HG03135 (cell line): ENCODE data around the gene SSC4D.
"Not testable (repeated sequence)": the region's sequence is repeated elsewhere in the genome, so short reads cannot be mapped to it uniquely, and the experiment has no call there.

ENCODE experiments used
- ATAC-seq: cut with Tn5 transposase; IDR thresholded peaks from one replicate; pipeline ENCODE4 v1.9.1; 2021; ENCODE audit warnings: mild to moderate bottlenecking, moderate library complexity; ENCODE audit not compliant: unreplicated experiment

SSC4D gene

DNA sequence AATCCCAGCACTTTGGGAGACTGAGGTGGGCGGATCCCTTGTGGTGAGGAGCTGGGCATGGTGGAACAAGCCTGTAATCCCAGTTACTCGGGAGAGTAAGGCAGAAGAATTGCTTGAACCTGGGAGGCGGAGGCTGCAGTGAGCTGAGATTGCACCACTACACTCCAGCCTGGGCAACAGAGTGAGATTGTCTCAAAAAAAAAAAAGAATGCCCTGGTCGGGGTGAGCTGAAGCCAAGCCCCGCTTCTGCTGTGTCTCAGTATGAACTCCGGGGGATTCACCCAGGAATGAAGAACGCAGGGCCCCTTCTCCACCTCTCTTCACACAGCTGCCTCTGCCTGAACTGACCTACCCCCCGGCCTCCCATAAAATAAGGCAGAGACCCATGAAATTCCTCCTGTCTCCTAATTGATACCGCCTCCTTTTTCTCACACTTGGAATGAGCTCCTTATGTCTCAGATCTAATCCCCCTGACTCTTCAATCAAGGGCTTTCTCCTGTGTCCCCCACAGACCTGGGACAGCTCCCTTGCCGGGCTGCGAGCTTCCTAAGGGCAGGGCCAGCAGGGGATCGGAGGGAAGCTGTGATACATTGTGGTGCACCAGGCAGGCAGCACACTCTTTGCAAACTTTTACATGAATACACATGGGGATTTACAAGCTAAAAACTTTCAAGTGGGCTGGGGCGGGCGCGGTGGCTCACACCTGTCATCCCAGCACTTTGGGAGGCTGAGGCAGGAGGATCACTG lies 14.3 kb upstream of the SSC4D start:
- ATAC-seq, result no peak

DNA sequence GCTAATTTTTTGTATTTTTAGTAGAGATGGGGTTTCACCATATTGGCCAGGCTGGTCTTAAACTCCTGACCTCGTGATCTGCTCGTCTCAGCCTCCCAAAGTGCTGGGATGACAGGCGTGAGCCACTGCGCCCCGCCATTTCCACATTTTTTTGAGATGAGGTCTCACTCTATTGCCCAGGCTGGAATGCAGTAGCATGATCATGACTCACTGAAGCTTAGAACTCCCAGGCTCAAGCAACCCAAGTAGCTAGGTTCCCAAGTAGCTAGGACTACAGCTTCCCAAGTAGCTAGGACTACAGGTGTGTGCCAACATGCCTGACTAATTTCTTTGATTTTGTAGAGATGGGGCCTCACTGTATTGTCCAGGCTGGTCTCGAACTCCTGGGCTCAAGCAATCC lies 11.6 kb upstream of the SSC4D start:
- ATAC-seq, result not testable (repeated sequence)

DNA sequence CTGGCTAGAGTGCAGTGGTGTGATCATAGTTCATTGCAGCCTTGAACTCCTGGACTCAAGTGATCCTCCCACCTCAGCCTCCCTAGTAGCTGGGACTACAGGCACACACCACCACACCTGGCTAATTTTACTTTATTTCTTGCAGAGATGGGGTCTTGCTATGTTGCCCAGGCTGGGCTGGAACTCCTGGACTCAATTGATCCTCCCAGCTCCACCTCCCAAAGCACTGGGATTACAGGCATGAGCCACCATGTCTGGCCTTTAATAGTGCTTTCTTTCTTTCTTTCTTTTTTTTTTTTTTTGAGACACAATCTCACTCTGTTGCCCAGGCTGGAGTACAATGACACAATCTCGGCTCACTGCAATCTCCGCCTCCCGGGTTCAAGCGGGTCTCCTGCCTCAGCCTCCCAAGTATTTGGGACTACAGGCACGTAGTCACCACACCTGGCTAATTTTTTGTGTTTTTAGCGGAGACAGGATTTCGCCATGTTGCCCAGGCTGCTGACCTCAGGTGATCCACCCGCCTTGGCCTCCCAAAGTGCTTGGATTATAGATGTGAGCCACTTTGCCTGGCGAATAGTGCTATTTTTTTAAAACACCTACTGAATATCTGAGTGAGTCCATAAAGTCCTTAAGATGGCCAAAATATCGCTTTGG lies 8.3 kb upstream of the SSC4D start:
- ATAC-seq, result not testable (repeated sequence)

DNA sequence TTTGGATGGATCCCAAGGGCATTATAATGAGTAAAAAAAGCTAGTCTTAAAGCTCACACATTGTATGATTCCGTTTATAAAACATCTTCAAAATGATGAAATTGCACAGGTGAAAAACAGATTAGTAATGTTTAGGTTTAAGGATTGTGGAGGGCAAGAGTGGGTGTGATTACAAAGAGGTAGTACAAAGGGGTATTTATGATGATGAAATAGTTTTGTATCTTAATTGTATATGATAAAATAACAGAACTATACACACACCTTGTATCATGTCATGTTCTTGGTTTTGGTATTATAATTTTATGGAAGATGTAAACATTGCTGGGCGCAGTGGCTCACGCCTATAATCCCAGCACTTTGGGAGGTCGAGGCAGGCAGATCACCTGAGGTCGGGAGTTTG lies 2.8 kb upstream of the SSC4D start:
- no peak for ATAC-seq

DNA sequence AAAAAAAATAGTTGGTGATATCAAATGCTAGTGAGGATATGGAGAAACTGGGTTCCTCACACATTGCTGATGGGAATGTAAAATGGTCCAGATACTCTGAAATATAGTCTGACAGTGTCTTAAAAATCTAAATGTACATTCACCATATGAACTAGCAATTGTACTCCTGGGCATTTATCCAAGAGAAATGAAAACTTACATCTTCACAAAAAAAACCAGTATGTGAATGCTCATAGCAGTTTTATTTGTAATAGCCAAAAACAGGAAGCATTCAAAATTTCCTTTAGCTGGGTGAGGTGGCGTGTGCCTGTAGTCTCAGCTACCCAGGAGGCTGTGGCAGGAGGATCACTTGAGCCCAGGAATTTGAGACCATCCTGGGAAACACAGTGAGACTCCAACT lies 2.1 kb upstream of the SSC4D start:
- no peak for ATAC-seq

DNA sequence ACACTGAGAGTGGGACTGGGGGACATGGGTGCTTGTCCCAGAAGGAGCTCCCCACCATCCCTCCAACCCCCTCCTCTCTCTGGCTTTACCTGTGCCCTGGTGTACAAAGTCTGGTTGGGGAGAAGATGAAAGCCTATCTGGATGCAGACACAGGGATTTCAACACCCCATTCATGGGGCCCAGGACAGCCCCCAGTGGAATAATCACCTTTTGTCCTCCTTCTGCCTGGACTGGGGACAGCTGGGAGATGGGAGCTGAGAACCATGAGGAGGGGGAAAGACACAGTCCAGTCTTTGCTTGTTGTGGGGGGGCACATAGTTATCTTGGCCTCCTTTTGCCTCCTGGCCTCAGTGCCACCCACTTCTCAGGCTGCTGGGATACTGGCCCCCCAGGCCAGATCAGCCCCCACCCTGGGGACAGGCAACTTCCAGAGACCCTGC lies 1.4 kb downstream of the SSC4D start:
- no peak for ATAC-seq

DNA sequence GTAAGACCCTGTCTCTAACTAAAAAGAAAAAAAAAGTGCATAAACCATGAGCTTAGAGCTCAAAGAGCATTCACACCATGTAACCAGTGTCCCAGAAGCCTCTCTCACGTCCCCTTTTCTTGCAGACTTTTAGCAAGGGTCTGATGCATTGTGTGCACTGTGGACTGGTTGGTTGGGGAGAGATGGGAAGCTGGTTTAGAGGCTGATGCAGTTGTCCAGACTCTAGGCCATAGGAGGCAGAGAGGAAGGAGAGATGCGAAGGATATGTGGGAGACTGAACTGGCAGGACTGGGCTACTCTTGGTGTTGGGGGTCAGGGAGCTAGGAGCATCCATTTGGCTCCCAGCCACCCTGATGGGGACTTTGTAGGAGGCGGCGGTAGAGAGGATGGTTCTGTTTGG lies 1.8 kb downstream of the SSC4D start:
- ATAC-seq, result no peak

DNA sequence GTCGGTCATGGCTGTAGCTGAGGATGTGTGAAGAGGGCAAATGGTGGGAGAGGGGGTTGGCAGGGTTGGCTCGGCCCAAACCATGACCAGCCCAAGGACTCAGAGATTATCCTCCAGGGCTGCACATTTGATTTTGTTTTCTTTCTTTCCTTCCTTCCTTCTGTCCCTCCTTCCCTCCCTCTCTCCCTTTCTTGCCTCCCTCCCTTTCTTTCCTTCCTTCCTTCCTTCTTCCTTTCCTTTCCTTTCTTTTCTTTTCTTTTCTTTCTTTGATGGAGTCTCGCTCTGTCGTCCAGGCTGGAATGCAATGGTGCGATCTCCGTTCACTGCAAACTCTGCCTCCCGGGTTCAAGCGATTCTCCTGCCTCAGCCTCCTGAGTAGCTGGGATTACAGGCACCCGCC lies 3.8 kb downstream of the SSC4D start:
- ATAC-seq, result no peak

DNA sequence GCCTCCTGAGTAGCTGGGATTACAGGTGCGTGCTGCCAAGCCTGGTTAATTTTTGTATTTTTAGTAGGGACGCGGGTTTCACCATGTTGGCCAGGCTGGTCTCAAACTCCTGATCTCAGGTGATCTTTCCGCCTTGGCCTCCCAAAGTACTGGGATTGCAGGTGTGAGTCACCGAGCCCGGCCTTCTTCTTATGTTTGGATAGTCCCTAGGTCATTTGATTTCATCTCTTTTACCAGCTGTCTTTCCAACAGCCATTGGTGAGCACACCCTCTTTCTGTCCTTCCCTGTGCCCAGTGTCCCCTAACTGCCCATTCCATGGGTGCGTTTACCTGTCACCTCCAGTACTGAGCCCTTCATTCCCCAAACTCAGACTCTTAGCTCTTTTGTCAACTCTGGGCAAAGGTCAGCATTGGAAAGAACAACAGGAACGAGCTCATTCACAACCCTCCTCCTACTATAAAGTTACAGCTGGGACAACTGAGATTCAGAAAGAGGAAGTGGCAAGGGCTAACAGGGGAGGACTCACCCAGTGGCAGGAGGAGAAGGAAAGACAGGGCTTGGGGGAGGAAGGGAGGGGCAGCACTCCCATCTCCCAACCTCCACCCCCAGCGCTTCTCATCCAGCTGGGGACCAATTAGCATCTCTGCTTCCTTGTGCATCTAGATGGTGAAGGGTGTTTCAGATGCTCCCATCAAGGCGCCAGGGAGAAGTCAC lies 5.6 kb downstream of the SSC4D start:
- no peak for ATAC-seq

DNA sequence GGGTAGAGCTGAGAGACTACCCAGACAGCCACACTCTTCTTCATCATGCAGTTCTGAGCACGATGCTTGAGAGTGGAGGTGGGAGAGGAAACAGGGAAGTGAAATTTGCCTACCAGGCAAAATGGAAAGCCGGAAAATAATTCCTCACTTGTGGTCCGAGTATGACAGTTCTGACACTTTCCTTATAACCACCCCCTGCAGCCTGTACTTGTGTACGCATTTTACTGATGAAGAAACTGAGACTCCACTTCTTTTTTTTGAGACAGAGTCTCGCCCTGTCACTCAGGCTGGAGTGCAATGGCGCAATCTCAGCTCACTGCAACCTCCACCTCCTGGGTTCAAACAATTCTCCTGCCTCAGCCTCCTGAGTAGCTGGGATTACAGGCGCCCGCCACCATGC lies 6.4 kb downstream of the SSC4D start:
- not testable (repeated sequence) for ATAC-seq

DNA sequence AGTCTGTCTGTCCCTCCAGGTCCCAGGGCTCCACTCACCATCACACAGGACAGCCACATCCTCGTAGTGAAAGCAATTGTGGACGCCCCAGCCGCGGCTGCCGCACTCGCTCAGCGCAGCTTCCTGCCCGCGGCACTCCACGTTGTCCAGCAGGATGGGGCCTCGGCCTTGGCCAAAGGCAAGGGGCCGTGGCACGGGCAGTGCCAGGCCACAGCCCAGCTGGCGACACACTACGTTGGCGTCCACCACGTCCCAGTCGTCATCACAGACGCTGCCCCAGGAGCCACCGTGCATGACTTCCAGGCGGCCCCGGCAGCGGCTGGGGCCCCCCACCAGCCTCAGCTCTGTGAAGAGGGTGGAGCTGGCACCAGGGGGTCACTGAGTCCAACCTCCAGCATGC lies 9.2 kb downstream of the SSC4D start:
- no peak for ATAC-seq

DNA sequence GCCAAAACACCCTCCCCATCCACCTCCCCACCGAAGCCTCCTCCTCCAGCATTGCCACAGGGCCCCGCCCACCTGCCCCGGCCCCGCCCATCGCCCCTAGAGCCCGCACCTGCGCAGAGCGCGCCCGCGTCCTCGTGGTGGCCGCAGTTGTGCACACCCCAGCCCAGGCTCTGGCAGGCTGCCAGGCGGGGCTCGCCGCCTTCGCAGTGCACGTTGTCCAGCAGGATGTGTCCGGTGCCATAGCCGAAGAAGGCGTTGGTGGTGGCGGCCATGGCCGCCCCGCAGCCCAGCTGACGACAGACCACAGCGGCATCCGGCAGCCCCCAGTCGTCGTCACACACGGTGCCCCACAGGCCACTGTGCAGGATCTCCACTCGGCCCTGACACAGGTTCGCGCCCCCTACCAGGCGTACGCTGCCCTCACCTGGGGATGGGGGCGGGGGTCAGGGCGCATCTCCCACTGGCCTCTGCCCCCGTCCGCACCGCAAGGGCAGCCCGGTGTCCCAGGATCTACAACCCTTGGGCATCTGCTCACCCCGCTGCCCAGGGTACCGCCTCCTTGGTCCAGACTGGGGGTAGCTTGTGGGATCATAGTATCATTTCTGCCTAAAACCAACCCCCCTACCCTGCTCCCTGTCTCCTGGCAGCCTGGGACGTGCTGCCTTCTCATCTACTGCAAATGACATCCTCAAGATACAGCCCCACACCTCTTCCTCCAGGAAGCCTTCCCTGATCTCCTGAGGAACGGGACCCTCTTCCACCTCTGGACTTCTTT lies 11.9 kb downstream of the SSC4D start:
- ATAC-seq, result no peak

DNA sequence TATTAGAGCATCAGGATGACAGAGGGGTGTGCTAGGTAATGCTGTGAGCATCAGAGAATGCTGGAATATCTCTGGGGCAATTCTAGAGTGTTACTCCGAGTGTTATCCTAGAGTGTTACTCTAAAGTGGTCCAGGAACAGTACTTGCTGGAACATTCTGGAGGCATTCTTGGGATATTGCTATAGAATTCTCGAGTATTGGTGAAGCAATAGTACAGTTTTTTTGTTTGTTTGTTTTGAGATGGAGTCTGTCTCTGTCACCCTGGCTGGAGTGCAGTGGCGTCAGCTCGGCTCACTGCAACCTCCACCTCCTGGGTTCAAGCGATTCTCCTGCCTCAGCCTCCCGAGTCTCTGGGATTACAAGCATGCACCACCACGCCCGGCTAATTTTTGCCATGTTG lies 12.6 kb downstream of the SSC4D start:
- no peak for ATAC-seq

DNA sequence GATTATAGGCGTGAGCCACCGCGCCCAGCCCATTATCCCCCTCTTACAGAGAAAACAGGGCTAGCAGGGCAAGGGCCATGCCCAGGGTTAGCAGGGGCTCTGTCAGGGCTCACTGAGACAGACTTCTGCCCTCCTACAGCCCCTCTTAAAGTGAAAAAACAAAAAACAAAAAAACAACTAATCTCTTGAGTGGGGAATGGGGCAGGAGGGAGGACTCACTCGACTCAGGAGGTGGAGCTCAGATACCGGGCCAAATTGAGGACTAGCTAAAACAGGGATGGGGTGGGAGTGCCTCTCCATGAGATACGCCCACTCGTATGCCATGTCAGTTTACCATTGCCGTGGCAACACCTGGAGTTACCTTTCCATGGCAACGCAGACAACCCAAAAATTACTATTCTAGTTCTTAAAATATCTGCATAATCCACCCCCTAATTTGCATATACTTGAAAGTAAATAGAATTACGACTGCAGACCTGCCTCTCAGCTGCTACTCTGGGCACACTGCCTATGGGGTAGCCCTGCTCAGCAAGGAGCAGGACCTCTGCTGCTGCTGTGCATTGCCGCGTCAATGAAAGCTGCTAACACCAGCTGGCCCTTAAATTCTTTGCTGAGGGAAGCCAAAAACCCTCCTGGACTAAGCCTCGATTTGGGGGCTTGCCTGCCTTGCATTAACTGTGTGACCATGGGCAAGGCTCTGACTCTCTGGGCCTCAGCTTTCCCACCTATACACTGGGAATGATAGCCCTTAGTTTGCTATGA lies 13.4 kb downstream of the SSC4D start:
- ATAC-seq, result no peak

DNA sequence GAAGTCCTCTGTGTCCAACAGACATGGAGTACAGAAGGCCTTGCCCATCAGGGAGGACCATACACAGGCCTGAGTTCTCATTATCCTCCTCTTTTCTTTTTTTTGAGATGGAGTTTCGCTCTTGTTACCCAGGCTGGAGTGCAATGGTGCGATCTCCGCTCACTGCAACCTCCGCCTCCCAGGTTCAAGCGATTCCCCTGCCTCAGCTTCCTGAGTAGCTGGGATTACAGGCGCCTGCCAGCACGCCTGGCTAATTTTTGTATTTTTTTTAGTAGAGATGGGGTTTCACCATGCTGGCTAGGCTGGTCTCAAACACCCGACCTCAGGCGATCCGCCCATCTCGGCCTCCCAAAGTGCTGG lies 13.9 kb downstream of the SSC4D start:
- ATAC-seq, result not testable (repeated sequence)

DNA sequence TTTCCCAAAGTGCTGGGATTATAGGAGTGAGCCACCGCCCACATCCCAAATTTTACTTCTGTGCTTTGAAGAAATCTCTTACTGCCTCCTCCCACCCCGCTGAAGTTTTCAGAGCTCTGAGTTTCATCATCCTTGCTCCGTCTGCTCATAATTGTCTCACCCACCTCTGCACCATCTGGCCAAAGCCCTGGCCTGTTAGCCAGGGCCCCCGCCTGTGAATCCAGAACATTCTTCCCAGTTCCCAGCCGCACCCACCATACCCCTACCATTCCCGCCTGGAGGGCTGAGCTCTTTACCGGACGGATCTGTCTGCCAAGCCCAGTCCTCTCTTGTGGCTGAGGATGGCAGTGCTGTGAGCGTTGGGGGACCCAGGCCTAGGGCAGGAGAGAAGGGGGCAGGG lies 14.5 kb downstream of the SSC4D start:
- no peak for ATAC-seq

DNA sequence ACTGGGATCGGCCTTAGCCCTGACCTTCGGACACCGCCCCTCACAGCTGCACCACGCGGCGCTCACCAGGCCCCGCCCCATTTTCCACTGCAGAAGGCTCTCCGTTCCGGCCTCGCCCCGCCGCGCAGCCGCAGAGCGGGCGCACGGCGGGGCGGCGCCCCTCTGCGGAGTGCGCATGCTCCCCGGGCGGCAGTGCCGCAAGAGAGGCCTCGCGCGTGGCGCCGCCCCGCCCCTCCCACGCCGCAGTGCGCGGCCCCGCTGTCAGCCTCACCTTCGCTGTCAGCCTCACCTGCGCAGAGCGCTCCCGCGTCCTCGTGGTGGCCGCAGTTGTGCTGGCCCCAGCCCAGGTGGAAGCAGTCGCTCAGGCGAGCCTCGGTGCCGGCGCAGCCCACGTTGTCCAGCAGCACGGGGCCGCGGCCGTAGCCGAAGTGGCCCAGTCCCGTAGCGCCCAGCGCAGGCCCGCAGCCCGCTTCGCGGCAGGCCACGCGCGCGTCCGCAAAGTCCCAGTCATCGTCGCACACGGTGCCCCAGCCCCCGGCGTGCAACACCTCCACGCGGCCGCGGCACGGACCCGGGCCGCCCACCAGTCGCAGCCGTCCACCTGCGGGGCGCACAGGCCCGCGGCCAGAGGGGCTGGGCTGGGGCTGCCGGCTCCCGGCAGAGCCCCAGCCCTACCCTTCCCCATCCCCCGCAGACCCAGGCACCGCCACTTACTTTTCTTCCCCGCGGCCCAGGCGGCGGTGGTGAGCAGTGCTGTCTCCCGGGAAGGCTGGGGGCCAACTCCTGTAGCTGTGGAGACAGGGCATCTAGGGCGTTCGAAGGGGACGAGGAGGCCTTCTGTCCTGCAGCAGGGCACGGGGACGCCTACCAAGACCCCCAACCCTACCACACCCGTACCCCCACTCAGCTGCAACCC lies 16.1 kb downstream of the SSC4D start:
- ATAC-seq, result peak; percentile 90

DNA sequence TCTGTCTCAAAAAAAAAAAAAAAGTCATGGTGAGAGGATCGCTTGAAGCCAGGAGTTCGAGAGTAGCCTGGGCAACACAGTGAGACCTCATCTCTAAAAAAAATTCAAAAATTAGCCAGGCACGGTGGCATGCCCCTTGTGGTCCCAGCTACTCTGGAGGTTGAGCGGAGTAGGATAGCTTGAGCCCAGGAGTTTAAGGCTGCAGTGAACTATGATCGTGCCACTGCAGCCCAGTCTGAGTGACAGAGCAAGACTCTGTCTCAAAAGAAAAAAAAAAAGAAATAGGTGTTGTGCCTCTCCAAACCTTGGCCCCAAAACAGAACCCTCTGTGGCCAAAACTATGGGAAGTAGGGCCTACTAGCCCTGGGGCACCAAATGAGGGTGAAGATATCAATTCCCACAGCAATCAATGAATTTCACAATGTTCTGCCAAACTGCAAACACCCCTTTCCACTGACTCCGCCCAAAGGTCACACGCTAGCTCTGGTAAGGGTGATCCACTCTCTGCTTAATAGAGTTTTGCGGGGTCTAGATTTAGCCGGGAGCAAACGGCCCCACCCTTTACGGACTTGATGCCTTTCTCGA lies 16.9 kb downstream of the SSC4D start:
- no peak for ATAC-seq

DNA sequence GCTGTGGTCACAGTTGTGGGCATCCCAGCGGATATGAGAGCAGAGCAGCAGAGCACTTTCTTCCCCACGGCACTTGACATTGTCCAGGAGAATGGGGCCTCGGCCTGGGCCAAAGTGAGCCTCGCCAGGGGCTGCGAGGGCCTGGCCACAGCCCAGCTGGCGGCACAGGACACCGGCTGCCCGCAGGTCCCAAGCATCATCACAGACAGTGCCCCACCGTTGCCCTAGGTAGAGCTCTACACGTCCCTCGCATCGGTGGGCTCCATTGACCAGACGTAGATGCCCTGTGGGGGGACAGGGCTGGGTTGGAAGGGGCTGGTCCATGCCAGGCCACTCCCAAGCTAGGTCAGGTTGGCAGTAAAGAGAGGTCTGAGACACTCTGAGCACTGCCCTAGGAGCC lies 19.4 kb downstream of the SSC4D start:
- no peak for ATAC-seq
